Stimulated activated naive CD8-positive, alpha-beta T cell treated with anti-CD3 and anti-CD28 coated beads, Interleukin-15, amount 100 ng/mL, for 72 hours (primary cell): ENCODE data around the gene ENPP3.
A peak's percentile ranks its signal among the peaks of the same experiment; 100 is the strongest.

ENCODE experiments used
- ATAC-seq: fragments of 150-1000 bp; cut with Tn5 transposase; 2 replicates; pipeline ENCODE4 v1.10.0; 2021; ENCODE audit warnings: mild to moderate bottlenecking, moderate library complexity
- DNase-seq, 2 donors: peaks; one replicate each; pipeline ENCODE4 v3.0.0; 2021 to 2022
- H3K27ac Mint-ChIP-seq, 2 donors: one replicate each; pipeline ENCODE4 v1.8.0; 2022; ENCODE audit warnings: mild to moderate bottlenecking in 2 of 2, mixed read lengths in 2 of 2, moderate library complexity in 2 of 2
- H3K27me3 Mint-ChIP-seq: one replicate; pipeline ENCODE4 v1.8.0; 2022; ENCODE audit warnings: mixed read lengths
- H3K4me1 Mint-ChIP-seq: one replicate; pipeline ENCODE4 v1.8.0; 2022; ENCODE audit warnings: mild to moderate bottlenecking, mixed read lengths
- H3K4me3 Mint-ChIP-seq, 2 donors: one replicate each; pipeline ENCODE4 v1.8.0; 2022; ENCODE audit warnings: mild to moderate bottlenecking in 2 of 2, mixed read lengths in 2 of 2, moderate library complexity in 1 of 2
- H3K9me3 Mint-ChIP-seq, 2 donors: one replicate each; pipeline ENCODE4 v1.8.0; 2022; ENCODE audit warnings: mixed read lengths in 2 of 2

The ENPP3 gene

DNA sequence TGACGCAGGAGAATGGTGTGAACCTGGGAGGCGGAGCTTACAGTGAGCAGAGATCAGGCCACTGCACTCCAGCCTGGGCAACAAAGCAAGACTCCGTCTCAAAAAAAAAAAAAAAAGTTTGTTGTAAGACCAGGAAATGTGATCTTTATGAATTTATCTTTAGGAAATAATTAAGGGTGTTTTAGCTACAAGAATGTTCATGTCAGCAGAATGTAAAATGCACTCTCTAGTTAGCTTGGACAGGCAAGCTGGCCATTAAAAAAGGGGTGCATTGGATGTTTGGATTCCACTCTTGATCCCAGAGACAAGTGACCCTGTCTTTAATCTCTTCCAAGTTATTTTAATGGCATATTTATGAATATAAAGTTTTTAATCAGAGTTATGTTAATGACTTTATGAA is 19.6 kb downstream of the ENPP3 start:
- no peak overlapping the region for H3K4me3 Mint-ChIP-seq
- no peaks in the 10 kb centered on the region for H3K4me1 Mint-ChIP-seq
- no peaks in the 10 kb centered on the region for H3K27me3 Mint-ChIP-seq
- no peak overlapping the region for H3K27ac Mint-ChIP-seq
- DNase-seq (no peak), ATAC-seq (no peak)
- H3K9me3 Mint-ChIP-seq = no peaks in the 10 kb centered on the region

DNA sequence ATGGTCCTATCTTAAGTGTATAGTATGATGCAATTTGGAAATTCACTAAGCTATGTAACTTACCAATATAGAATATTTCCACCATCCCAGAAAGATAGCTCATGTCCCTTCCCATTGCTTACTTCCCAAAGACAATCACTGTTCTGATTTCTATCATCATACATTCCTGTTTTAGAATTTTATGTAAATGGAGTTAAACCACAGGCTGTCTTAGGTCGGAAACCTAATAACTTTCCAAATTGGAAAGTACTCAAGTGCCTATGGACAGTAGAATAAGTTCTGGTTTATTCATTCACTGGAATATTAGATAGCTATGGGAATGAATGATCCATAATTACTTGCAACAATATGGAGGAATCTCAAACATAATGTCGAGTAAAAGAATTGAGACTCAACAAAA is 20.1 kb downstream of the ENPP3 start:
- no peak overlapping the region for H3K4me3 Mint-ChIP-seq
- no peaks in the 10 kb centered on the region for H3K27me3 Mint-ChIP-seq
- no peak overlapping the region for H3K27ac Mint-ChIP-seq
- H3K9me3 Mint-ChIP-seq = no peaks in the 10 kb centered on the region
- ATAC-seq (no peak), DNase-seq (no peak)
- no peaks in the 10 kb centered on the region for H3K4me1 Mint-ChIP-seq

DNA sequence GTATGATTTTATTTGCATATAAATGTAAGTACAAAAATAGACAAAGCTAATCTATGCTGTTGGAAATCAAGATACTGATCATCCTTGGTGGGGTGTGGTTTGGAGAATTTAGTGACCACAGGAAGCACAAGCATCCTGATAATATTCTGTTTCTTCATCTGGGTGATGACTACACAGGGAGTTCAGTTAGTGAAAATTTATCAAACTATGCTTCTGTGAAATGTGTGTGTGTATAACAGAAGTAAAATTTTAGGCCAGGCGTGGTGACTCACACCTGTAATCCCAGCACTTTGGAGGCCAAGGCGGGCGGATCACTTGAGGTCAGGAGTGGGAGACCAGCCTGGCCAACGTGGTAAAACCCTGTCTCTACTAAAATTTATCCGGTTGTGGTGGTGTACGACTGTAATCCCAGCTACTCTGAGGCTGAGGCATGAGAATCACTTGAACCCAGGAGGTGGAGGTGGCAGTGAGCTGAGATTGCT is 20.6 kb downstream of the ENPP3 start:
- ATAC-seq (no peak), DNase-seq (no peak)
- no peaks in the 10 kb centered on the region for H3K4me1 Mint-ChIP-seq
- no peak overlapping the region for H3K27ac Mint-ChIP-seq
- H3K9me3 Mint-ChIP-seq = no peaks in the 10 kb centered on the region
- no peak overlapping the region for H3K4me3 Mint-ChIP-seq
- no peaks in the 10 kb centered on the region for H3K27me3 Mint-ChIP-seq

DNA sequence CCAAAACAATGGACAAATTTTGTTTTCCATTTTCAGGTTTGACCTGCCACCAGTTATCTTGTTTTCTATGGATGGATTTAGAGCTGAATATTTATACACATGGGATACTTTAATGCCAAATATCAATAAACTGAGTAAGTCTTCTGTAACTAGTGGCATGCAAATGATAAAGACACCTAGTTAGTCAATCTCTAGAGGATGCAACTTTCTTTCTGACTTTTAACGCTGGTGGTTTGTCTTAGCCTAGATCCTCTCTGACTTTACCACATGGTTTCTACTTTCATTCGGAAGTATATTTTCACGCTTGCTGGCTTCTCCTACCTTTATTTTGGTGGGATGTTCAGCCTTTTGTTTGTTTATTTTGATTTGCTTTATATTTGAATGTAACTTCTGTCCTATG is 21.2 kb downstream of the ENPP3 start:
- no peaks in the 10 kb centered on the region for H3K9me3 Mint-ChIP-seq
- H3K27me3 Mint-ChIP-seq = no peaks in the 10 kb centered on the region
- H3K4me3 Mint-ChIP-seq = no peak overlapping the region
- no peaks in the 10 kb centered on the region for H3K4me1 Mint-ChIP-seq
- DNase-seq (no peak), ATAC-seq (no peak)
- no peak overlapping the region for H3K27ac Mint-ChIP-seq

DNA sequence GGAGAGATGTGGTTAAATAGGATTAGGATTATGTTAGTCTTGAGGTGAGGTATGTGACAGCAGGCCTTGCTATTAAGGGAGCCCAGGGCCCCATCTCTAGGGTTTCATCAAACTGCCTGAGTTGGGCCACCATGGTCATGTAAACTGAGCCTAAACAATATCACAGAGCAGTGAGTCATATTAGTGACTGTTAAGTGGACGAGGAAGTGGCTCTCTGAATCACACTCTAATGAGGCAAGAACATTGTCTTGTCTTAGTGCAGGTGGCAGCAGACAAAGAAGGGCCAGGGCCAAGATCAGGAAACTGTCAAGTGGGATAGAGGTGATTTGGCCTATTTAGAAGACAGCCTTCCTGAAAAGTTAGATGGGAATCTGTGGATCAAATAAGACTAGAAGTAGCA is 23.1 kb downstream of the ENPP3 start:
- ATAC-seq (peak; percentile 75), DNase-seq (no peak)
- Mint-ChIP-seq H3K27me3 (no peaks in the 10 kb centered on the region), H3K9me3 (no peaks in the 10 kb centered on the region), H3K4me3 (no peak overlapping the region), H3K27ac (peak overlapping the region in 1 of 2 donors; percentile 5), H3K4me1 (no peaks in the 10 kb centered on the region)

DNA sequence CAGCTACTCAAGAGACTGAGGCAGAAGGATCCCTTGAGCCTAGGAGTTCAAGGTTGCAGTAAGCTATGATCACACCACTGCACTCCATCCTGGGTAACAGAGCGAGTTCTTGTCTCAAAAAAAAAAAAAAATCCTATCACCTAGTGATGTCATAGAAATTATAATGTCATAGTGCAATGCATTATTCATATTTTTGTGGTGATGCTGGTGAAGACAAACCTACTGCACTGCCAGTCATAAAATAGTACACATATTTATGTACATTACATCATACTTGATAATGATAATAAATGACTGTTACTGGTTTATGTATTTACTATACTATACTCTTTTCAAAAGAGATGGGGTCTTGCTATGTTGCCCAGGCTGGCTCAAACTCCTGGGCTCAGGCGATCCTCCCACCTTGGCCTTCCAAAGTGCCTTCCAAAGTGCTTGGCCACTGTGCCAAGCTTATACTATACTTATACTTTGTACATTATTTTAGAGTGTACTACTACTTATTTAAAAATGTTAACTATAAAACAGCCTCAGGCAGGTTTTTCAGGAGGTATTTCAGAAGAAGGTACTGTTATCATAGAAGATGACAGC is 26.6 kb downstream of the ENPP3 start:
- DNase-seq = no peak
- Mint-ChIP-seq H3K4me3 (no peak overlapping the region), H3K4me1 (no peaks in the 10 kb centered on the region), H3K9me3 (no peaks in the 10 kb centered on the region), H3K27me3 (peaks cover 8% of the 10 kb centered on the region), H3K27ac (no peak overlapping the region)
- ATAC-seq = no peak

DNA sequence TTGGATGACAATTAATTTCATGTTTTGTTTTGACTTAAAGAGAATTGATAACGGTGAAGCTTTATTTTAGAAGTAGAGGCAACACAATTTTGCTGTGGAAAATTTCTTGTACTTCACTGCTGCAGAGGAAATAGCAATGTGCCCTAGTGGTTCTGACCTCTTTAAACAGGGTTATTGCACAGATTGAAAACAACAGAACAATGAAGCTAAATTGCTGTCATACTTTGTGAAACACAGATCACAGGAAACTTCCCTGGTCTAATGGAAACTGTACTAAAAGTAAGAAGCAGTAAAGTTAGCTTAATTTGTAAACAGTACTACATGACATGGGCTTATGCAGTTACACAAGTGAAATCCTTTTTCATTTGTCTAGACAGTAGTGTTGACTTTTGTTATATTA is 32.8 kb downstream of the ENPP3 start:
- Mint-ChIP-seq H3K4me3 (no peak overlapping the region), H3K4me1 (no peaks in the 10 kb centered on the region), H3K9me3 (no peaks in the 10 kb centered on the region), H3K27ac (peak overlapping the region in 1 of 2 donors; percentile 19), H3K27me3 (peaks cover 8% of the 10 kb centered on the region)
- DNase-seq (no peak), ATAC-seq (no peak)

DNA sequence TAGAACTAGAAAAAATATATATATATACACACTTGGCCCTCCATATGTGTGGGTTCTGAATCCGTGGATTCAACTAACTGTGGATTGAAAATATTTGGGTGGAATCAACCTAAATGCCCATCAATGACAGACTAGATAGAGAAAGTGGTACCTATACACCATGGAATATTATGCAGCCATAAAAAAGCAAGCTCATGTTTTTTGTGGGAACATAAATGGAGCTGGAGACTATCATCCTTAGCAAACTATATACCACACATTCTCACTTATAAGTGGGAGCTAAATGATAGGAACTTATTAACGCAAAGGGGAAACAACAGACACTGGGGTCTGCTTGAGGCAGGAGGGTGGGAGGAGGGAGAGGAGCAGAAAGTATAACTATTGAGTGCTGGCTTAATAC is 36.1 kb downstream of the ENPP3 start:
- H3K27ac Mint-ChIP-seq = no peak overlapping the region
- ATAC-seq = no peak
- no peaks in the 10 kb centered on the region for H3K27me3 Mint-ChIP-seq
- no peaks in the 10 kb centered on the region for H3K4me1 Mint-ChIP-seq
- DNase-seq = no peak
- no peak overlapping the region for H3K4me3 Mint-ChIP-seq
- no peaks in the 10 kb centered on the region for H3K9me3 Mint-ChIP-seq

DNA sequence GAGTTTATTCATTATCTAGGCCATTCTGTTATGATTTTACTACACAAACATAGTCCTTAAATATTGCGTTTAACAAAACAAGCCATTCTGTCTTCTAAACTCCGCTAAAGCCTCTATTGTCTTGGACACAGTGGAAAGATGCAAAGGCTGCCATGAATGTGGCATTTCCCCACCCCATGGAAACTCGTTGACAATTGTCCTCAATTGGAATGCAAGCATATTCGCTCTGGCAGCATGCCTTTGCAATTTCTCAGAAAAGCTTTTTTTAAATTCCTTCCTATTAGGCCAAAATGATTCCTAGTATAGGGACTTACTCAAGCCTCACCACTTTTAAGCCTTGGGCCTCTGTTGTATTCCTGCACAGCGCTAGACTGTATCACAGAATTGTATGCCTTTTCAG is 41.3 kb downstream of the ENPP3 start:
- Mint-ChIP-seq H3K27ac (no peak overlapping the region), H3K27me3 (peaks cover 8% of the 10 kb centered on the region), H3K4me3 (no peak overlapping the region), H3K9me3 (peaks cover 0 to 4% of the 10 kb centered on the region in 2 donors), H3K4me1 (peaks cover under 1% of the 10 kb centered on the region)
- ATAC-seq (no peak), DNase-seq (no peak)

DNA sequence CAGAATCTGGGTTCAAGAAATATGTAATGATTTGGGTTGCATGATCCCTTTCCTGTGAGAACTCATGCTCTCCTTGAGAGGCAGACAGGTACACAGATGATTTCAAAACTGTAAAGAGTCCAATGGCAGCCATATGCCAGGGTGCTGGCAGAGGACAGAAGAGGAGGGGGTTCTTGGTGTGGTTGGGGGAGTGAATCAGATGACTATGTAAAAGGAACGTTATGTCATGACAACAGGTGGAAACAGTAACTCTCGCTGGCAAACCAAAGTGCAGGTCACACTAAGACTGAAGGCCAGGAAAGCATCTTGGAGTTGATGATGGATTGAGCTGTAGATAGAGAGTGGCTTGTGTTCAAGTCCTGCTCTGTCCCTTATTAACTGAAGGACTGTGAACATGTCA is 43.8 kb downstream of the ENPP3 start:
- no peak for ATAC-seq
- no peak for DNase-seq
- Mint-ChIP-seq H3K4me3 (no peak overlapping the region), H3K4me1 (peaks cover 7% of the 10 kb centered on the region), H3K27ac (no peak overlapping the region), H3K9me3 (peaks cover 0 to 4% of the 10 kb centered on the region in 2 donors), H3K27me3 (peaks cover 8% of the 10 kb centered on the region)

DNA sequence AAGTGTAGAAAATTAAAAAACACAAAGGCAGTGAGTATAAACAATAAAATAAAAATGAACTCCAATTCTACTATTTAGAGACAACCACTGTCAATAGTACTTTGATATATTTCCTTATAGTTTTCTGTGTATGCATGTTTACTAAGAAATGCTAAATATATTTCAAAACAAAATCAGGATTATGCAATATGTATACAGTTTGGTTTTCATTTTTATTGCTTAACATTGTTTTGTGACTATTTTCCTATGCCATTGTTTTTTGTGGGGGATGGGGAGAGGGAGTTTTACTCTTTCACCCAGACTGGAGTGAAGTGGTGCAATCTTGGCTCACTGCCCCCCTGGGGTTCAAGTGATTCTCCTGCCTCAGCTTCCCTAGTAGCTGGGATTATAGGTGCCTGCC is 44.5 kb downstream of the ENPP3 start:
- DNase-seq (no peak), ATAC-seq (no peak)
- Mint-ChIP-seq H3K4me3 (no peak overlapping the region), H3K27ac (no peak overlapping the region), H3K9me3 (peaks cover 0 to 4% of the 10 kb centered on the region in 2 donors), H3K27me3 (peaks cover 8% of the 10 kb centered on the region), H3K4me1 (peaks cover 7% of the 10 kb centered on the region)

DNA sequence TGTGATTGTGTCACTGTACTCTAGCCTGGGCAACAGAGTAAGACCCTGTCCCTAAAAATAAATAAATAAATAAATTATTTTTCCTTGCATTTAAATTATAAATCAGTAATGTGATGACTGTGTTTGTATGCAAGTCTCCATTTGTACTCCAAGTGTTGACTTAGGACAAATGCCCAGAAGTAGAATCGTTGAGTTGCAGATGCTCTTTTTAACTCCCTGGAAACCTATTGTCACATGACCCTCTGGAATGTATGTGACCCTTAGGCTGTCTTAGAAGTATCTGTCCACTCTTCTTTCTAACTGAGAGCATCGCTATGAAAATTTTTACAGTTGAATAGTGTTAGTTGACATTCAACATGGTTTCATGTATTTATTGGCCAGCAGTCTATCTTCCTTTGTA is 45.3 kb downstream of the ENPP3 start:
- ATAC-seq (no peak), DNase-seq (no peak)
- Mint-ChIP-seq H3K27me3 (peaks cover 8% of the 10 kb centered on the region), H3K9me3 (peaks cover 0 to 4% of the 10 kb centered on the region in 2 donors), H3K27ac (no peak overlapping the region), H3K4me1 (peaks cover 7% of the 10 kb centered on the region), H3K4me3 (no peak overlapping the region)

DNA sequence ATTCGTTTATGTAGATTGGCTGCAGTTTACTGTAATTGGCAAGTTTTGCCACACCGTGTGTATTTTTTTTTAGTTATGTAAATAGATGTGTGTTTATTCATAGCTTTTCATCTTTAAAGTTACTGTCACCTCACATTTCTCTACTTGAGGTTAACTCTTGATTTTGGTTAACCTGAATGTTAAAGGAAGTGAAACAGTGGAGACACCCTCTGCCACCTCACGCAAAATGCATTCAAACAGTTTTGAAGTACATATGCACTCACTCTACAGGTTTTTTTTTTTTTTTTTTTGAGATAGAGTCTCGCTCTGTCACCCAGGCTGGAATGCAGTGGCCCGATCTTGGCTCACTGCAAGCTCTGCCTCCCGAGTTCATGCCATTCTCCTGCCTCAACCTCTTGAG is 46.4 kb downstream of the ENPP3 start:
- Mint-ChIP-seq H3K27me3 (peaks cover 11% of the 10 kb centered on the region), H3K27ac (no peak overlapping the region), H3K4me3 (no peak overlapping the region), H3K9me3 (peaks cover 0 to 4% of the 10 kb centered on the region in 2 donors), H3K4me1 (peaks cover 13% of the 10 kb centered on the region)
- DNase-seq = peak in 1 of 2 donors; percentile 42
- ATAC-seq = peak; percentile 70

DNA sequence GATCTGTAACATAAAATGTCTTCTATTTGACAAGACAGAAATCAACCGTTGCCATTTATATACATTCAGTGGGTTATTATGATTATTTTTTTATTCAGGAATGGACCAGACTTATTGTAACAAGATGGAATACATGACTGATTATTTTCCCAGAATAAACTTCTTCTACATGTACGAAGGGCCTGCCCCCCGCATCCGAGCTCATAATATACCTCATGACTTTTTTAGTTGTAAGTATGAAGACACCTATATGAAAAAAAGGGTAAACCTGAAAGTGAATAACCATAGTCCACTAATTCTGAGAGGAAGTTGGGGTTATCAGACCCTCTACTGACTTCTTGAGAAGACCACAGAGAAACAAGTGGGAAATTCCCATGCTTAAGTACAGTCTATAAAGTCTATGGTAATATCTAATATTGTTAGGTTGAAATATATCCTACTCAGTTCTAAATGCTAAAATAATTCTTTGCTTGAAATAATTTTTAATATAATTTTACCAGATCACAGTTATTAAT is 48.2 kb downstream of the ENPP3 start:
- Mint-ChIP-seq H3K27me3 (peaks cover 23% of the 10 kb centered on the region), H3K27ac (no peak overlapping the region), H3K4me1 (peaks cover 17% of the 10 kb centered on the region), H3K4me3 (no peak overlapping the region), H3K9me3 (peaks cover 0 to 4% of the 10 kb centered on the region in 2 donors)
- DNase-seq (peak; percentile 6 to 35), ATAC-seq (peak; percentile 86)

DNA sequence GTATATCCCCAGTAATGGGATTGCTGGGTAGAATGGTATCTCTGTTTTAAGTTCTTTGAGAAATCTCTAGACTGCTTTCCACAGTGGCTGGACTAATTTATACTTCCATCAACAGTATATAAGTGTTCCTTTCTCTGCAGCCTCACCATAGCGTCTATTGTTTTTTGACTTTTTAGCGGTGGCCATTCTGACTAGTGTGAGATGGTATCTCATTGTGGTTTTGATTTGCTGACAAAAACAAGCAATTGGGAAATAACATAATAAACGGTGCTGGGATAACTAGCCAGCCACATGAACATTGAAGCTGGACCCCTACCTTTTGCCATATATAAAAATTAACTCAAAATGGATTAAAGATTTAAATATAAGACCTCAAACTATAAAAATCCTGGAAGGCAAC is 49.9 kb downstream of the ENPP3 start:
- Mint-ChIP-seq H3K27ac (no peak overlapping the region), H3K9me3 (no peaks in the 10 kb centered on the region), H3K27me3 (peaks cover 15% of the 10 kb centered on the region), H3K4me3 (no peak overlapping the region), H3K4me1 (peaks cover 17% of the 10 kb centered on the region)
- DNase-seq = no peak
- no peak for ATAC-seq

DNA sequence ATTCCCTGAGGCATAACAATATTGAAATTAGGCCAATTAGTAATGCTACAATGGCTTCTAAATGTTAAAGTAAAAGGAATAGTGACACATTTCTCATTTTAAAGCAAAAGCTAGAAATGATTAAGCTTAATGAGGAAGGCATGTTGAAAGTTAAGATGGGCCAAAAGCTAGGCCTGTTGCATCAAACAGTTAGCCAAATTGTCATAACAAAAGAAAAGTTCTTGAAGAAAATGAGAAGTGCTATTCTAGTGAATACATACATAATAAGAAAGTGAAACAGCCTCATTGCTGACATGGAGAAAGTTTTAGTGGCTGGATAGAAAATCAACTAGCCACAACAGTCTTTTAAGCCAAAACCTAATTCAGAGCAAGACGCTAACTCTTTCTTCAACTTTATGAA is 51.2 kb downstream of the ENPP3 start:
- peak in 1 of 2 donors; percentile 34 for DNase-seq
- H3K4me3 Mint-ChIP-seq = peak overlapping the region; percentile 6 to 57
- peak; percentile 79 for ATAC-seq
- peaks cover 17% of the 10 kb centered on the region for H3K4me1 Mint-ChIP-seq
- H3K27ac Mint-ChIP-seq = peak overlapping the region in 1 of 2 donors; percentile 48
- H3K9me3 Mint-ChIP-seq = no peaks in the 10 kb centered on the region
- H3K27me3 Mint-ChIP-seq = peaks cover 15% of the 10 kb centered on the region

DNA sequence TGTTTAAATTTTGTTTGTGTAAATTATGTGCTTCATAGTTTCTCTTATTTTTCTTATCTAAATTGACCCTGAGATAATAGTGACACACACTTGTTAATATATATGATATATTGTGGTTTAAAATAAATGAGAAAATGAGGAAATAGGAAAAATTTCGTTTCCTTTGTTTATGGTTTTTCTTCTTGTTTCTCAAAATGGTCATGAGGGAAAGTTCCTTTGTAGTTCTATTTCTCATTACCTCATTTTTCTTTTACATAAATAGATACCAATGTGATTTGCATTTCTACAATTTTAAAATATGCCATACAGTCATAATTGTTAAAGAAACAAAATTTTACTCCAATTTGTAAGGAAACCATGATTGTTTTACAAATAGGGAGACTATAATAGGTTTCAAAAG is 54.9 kb downstream of the ENPP3 start:
- DNase-seq (no peak), ATAC-seq (no peak)
- Mint-ChIP-seq H3K27me3 (peaks cover 15% of the 10 kb centered on the region), H3K27ac (no peak overlapping the region), H3K9me3 (no peaks in the 10 kb centered on the region), H3K4me1 (peaks cover 10% of the 10 kb centered on the region), H3K4me3 (no peak overlapping the region)
